Endodermal cell (in vitro differentiated cells): ENCODE data around the gene PER1. TPM values are rescaled to one million over a fixed set of nuclear protein-coding genes. Genes with fewer than 3 reads are reported as not detected.
A peak's percentile ranks its signal among the peaks of the same experiment; 100 is the strongest.

Experiments used
- DNase-seq: peaks from one replicate; pipeline ENCODE4 v3.0.0-alpha.2; 2017
- H3K27ac ChIP-seq: 2 replicates; pipeline ENCODE4 v1.5.1; 2013; ENCODE audit warnings: mild to moderate bottlenecking, low read depth, low read length, moderate library complexity
- H3K27me3 ChIP-seq: 2 replicates; pipeline ENCODE4 v1.6.1; 2013; ENCODE audit warnings: mild to moderate bottlenecking, low read length, moderate library complexity; ENCODE audit not compliant: insufficient read depth, control insufficient read depth, poor library complexity, severe bottlenecking
- H3K36me3 ChIP-seq: 2 replicates; pipeline ENCODE4 v1.7.0; 2013; ENCODE audit warnings: mild to moderate bottlenecking, low read length, moderate library complexity; ENCODE audit not compliant: control insufficient read depth, insufficient read depth
- H3K4me1 ChIP-seq: one replicate; pipeline ENCODE4 v1.7.0; 2013; ENCODE audit warnings: low read length; ENCODE audit not compliant: control insufficient read depth, insufficient read depth
- H3K4me3 ChIP-seq: 2 replicates; pipeline ENCODE4 v1.5.1; 2013; ENCODE audit warnings: mild to moderate bottlenecking, low read length, moderate library complexity
- H3K9ac ChIP-seq: 2 replicates; pipeline ENCODE4 v1.6.1; 2013; ENCODE audit warnings: mild to moderate bottlenecking, low read length, moderate library complexity; ENCODE audit not compliant: poor library complexity, severe bottlenecking; ENCODE audit errors: extremely low read depth
- H3K9me3 ChIP-seq: 2 replicates; pipeline ENCODE4 v1.6.1; 2013; ENCODE audit warnings: mild to moderate bottlenecking, low read length, moderate library complexity; ENCODE audit not compliant: control insufficient read depth
- H3K27ac Mint-ChIP-seq: 2 replicates; pipeline ENCODE4 v1.8.0; 2020; ENCODE audit warnings: mixed read lengths
- H3K27me3 Mint-ChIP-seq: 2 replicates; pipeline ENCODE4 v1.8.0; 2021; ENCODE audit warnings: mild to moderate bottlenecking, mixed read lengths; ENCODE audit not compliant: insufficient read depth
- H3K36me3 Mint-ChIP-seq: 2 replicates; pipeline ENCODE4 v1.8.0; 2020; ENCODE audit warnings: low read depth, mixed read lengths
- H3K4me1 Mint-ChIP-seq: 2 replicates; pipeline ENCODE4 v1.8.0; 2020; ENCODE audit warnings: mixed read lengths
- H3K4me3 Mint-ChIP-seq: 2 replicates; pipeline ENCODE4 v1.8.0; 2020; ENCODE audit warnings: mild to moderate bottlenecking, moderate library complexity, mixed read lengths
- H3K9me3 Mint-ChIP-seq: 2 replicates; pipeline ENCODE4 v1.8.0; 2020; ENCODE audit warnings: mild to moderate bottlenecking, mixed read lengths
- CTCF ChIP-seq: fragments of 200-600 bp; sonication (generic); conservative IDR thresholded peaks from 2 replicates; pipeline ENCODE4 v1.5.0; 2021; ENCODE audit warnings: antibody characterized with exemption, mild to moderate bottlenecking
- WGBS, 2 experiments: methylation state at CpG; one replicate each; pipeline versions ENCODE4 v1.1.5 to v1.1.7; 2013; ENCODE audit warnings: missing lambda C conversion rate in 2 of 2, mixed read lengths in 1 of 2; ENCODE audit not compliant: insufficient coverage in 1 of 2, insufficient read length in 1 of 2; 5-methylcytosine and 5-hydroxymethylcytosine counted together
- total RNA-seq, 2 donors: library from RNA; stranded (reverse); fragmentation: NEBNext Ultra II Directional in 1 of 2; extraction: Animal tissue kit (Norgen Biotek cat#: 25700) in 1 of 2; gene quantifications; 2 replicates in 1 of 2; 3 replicates in 1 of 2; pipeline ENCODE4 v1.2.1, GENCODE V29; 2021

PER1 gene
- total RNA-seq, 2 donors from 2014 or later, result 38.3 to 53.7 TPM

- Histone ChIP-seq H3K4me3 (peak overlapping the region; percentile 94), H3K27me3 (no peaks in the 10 kb centered on the region), H3K4me1 (peaks cover 14% of the 10 kb centered on the region), H3K27ac (peak overlapping the region; percentile 27), H3K9ac (no peak overlapping the region), H3K36me3 (no peaks in the 10 kb centered on the region), H3K9me3 (no peaks in the 10 kb centered on the region)
- H3K9me3 Mint-ChIP-seq, result no peaks in the 10 kb centered on the region
- peaks cover 12% of the 10 kb centered on the region for H3K4me1 Mint-ChIP-seq
- no peaks in the 10 kb centered on the region for H3K36me3 Mint-ChIP-seq
- no peak overlapping the region for H3K27ac Mint-ChIP-seq
- 46 to 58% methylated on average over 6 to 10 of the region's 12 CpGs for WGBS, 2 experiments
- TF ChIP-seq CTCF, result no peak
- H3K27me3 Mint-ChIP-seq, result peaks cover 11% of the 10 kb centered on the region
- no peak for DNase-seq
- H3K4me3 Mint-ChIP-seq, result no peak overlapping the region
These were observed 36.1 kb upstream of the PER1 start for GRCh38 chr17:8188263-8188839.

GRCh38 chr17:8187517-8188262 is 35.5 kb upstream of the PER1 start:
- Histone ChIP-seq H3K27me3 (no peaks in the 10 kb centered on the region), H3K9ac (peak overlapping the region; percentile 42), H3K27ac (peak overlapping the region; percentile 74), H3K4me3 (peak overlapping the region; percentile 94), H3K4me1 (peaks cover 14% of the 10 kb centered on the region), H3K9me3 (no peaks in the 10 kb centered on the region), H3K36me3 (no peaks in the 10 kb centered on the region)
- peaks cover 12% of the 10 kb centered on the region for H3K4me1 Mint-ChIP-seq
- DNase-seq, result peak; percentile 99
- no peak overlapping the region for H3K4me3 Mint-ChIP-seq
- no peak overlapping the region for H3K27ac Mint-ChIP-seq
- no peaks in the 10 kb centered on the region for H3K9me3 Mint-ChIP-seq
- H3K36me3 Mint-ChIP-seq, result no peaks in the 10 kb centered on the region
- peaks cover 11% of the 10 kb centered on the region for H3K27me3 Mint-ChIP-seq
- WGBS, 2 experiments, result 3% methylated on average over 22 to 25 of the region's 25 CpGs
- no peak for TF ChIP-seq CTCF

GRCh38 chr17:8186787-8187516 is 34.7 kb upstream of the PER1 start:
- Histone ChIP-seq H3K4me3 (peak overlapping the region; percentile 94), H3K27ac (peak overlapping the region; percentile 74), H3K9me3 (no peaks in the 10 kb centered on the region), H3K36me3 (no peaks in the 10 kb centered on the region), H3K9ac (peak overlapping the region; percentile 47), H3K4me1 (peaks cover 13% of the 10 kb centered on the region), H3K27me3 (no peaks in the 10 kb centered on the region)
- Mint-ChIP-seq H3K4me3 (no peak overlapping the region), H3K27ac (no peak overlapping the region), H3K9me3 (no peaks in the 10 kb centered on the region), H3K4me1 (peaks cover 12% of the 10 kb centered on the region), H3K36me3 (no peaks in the 10 kb centered on the region), H3K27me3 (peaks cover 11% of the 10 kb centered on the region)
- peak; percentile 100 for DNase-seq
- WGBS, 2 experiments, result 0 to 2% methylated on average over 31 to 32 of the region's 32 CpGs
- TF ChIP-seq CTCF, result peak; percentile 61
